HG02973 (cell line): ENCODE data around the gene AGXT2.
"Not testable (repeated sequence)": the region's sequence is repeated elsewhere in the genome, so short reads cannot be mapped to it uniquely, and the experiment has no call there.

Experiments
- ATAC-seq: cut with Tn5 transposase; IDR thresholded peaks from one replicate; pipeline ENCODE4 v1.9.1; 2021; ENCODE audit warnings: moderate library complexity; ENCODE audit not compliant: unreplicated experiment

The AGXT2 gene

DNA sequence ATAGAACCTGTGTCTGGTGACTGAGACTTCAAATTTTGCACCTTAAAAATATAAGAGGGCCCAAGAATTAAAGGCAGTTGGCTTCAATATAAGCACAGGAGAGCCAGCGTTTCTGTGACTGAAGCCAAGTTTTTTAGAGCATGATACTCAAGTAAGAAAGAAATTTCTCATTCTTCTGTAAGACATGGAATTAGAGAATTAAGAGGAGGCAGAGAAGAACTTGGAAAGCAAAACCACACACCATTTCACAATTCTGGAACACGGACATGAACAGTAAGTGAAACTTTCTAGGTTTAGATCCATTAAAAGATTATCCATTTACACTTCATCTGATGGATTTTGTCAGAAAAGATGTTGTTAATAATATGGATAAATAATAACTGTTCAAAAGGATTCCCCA, 8.9 kb upstream of the AGXT2 start:
- ATAC-seq = no peak

DNA sequence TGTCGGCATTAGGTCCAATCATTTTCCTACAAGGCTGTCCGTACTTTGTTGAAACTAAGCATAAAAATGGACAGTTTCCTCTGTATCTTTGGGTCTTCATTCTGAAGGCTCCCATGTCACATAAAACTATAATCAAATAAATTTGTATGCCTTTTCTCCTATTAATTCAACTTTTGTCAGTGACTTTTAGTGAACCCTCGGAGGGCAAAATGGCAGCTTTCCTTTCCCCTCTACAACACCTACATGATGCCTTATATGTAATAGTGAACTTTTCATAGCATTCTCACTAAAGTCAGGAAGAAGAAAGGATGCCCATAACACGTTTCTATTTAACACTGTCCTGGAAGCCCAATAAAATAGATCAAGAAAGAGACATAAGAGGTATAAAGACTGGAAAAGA, 5.1 kb upstream of the AGXT2 start:
- no peak for ATAC-seq

DNA sequence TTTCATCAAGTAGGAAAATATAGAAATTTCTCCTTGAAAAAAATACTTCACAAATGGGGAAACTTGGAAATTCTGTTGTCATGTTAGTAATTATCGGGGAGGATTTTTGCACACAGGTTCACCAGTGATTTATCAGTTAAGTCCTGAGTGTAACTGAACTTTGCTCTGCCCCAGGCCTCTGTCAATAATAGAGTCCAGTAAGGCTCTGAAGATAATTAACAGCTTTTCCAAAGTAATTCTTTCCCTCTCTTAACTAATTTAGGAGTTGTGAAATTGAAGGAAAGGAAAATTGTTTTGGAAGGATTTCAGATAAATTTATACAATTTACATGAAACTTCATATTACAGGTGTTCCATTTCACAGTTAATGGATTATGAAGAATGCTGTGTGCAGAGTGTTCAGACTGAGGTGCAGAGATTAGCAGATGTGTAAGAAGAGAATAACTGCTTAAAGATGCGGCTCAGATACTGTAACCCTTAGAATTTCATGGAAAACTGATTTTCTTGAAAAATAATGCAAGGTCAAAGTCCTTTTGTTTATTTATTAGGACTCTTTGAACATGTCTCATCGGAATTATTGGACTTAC, 2.9 kb upstream of the AGXT2 start:
- no peak for ATAC-seq

DNA sequence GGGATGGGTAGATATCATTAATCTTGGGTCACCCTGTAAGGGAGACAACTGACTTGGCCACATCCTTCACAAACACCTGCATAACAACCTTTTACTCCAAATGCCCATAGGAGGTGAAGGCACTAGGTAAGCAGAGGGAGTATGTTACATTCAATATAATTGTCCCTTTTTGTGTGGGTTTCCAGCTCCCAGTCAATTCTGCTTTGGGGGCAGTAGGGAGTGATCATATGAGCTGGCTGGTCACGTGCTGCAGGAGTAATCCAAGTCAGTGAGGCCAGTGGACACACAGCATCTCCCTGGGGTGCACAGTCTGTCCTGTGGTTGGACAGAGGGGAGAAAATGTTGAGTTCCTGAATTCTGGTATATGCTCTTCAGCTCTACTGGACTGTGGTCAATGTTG, 1.2 kb upstream of the AGXT2 start:
- no peak for ATAC-seq

DNA sequence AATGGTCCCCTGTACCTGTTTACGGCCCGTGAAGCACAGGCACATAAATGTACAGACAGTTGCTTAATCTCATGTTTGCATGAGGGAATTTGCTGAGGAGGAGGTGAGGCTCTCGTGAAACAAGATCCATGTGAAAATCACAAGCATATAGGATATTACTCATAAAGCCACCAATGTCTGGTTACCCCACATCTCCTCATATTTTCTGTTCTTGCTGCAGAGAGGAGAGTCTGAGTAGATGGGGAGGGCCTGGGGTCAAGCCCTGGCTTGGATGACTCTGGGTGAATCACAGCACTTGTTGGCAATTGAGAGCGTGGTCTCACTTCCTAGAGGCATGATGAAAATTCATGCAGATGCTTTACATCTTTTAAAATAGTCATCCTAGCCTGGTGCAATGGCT, 975 bp downstream of the AGXT2 start:
- ATAC-seq = no peak

DNA sequence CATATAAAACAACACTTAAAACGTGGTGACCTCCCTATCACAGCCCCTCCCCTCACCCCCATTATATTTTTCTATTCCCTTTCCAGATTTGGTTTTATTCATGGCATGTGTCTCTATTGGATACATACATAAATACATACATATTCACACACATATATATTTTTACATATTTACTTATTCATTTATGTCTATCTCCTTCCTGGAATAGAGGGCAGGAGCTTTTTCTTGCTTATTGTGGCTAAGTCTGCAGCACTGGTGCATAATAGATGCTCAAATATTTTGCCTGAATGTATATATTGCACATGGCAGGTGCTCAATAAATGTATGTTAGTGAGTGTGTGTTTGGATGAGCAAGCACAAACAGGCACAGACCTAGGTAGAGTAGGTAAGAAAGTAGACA, 2.5 kb downstream of the AGXT2 start:
- no peak for ATAC-seq

DNA sequence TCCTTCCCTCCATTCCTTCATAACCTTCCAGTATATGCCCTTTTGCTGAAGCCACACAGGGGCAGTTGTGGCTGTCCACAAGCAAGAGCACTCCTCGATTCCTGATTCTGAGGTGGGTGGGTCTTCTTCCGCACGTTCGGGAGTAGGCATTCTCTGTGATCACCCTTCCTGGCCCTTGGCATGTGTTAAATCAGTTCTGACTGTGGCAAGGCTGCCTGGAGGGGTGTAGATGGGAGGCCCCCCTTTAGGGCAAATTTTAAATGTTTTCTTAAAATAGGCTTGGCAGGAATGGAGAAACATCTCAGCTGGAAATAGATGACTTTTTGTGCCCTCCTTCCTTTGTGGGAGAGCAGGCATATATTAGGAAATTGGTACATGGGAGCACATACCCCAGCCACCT, 3.1 kb downstream of the AGXT2 start:
- no peak for ATAC-seq

DNA sequence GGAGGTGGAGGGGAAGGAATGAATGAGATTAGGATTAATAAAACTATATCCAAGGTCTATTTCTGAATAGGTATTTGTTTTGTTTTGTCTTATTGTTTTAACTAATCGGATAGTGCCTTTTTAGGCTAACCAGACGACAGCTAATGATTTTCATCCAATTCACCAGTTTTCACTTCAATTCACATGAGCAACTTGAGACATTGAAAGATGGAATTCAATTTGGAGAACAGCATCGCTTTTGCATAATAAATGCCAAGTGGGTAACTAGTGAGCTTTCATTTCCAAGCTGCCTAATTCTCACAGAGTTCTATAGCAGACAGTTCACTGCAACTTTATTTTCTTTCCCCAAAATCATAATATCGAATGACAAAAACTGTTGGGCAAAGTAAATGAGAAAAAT, 5.0 kb downstream of the AGXT2 start:
- ATAC-seq = no peak

DNA sequence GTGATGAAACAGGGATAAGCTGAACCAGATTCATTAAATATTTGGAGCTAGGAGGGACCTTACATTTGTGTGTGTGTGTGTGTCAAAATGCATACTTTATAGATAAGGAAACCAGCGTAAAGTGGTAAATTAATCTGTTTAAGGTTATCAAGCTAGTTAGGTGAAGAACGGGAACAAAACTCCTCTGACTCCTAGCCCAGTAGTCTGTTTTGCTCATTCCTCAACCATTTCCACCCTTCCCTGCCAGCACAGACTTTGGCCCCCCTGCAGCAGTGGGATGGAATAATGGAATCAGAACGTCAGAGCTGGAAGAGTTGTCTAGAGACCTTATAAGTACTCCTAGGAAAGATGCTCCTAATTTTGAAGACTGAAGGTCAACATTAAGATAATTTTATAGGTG, 6.5 kb downstream of the AGXT2 start:
- ATAC-seq = no peak

DNA sequence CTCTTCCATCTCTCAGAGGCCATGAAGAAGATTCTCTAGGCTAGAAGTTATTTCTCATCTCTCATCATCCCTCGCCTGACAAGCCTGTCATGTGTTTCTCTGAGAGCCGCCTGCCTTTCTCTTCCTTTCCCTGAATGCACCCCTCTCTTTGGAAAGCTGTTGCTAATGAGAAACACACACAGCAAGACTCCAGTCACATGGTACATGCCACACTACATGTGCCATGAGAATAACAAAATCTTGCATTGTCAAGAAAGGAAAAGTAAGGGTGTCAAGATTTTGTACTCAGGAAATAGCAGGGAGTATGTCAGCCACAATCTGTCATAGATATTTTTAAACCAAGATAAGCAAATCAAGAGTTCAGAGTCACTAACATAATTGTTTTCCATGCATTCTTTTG, 8.9 kb downstream of the AGXT2 start:
- ATAC-seq = no peak

DNA sequence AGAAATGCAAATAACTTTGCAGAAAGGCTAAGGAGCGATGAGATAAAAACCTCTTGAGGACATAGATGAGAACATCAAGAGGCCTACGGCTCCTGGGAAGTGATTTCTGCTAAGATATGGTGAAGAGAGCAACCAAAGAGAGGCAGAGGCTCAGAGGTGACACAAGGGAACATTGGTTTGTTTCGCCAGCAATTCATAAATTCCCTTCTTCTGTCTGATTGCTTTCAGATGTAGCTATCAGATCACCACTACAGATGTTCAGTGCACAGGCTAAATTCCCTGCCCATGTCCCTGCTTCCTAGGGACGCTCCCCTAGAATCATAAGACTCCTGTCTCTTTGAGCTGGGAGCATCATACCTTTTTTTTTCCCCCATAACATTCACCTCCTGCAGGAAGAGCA, 11.2 kb downstream of the AGXT2 start:
- ATAC-seq = no peak

DNA sequence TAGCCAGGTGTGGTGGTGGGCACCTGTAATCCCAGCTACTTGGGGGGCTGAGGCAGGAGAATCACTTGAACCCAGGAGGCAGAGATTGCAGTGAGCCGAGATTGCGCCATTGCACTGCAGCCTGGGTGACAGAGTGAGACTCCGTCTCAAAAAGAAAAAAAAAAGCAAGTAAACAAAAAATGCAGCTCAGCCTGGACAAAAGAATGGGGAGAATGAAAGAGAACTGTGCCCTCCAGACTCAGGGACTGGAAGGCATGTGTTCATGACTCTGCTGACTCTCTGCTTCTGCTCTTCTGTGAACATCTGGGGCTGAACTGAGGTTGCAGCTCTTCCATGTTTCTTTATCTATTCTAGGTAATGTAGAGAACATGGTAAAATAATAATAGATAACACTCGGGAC, 11.8 kb downstream of the AGXT2 start:
- not testable (repeated sequence) for ATAC-seq

DNA sequence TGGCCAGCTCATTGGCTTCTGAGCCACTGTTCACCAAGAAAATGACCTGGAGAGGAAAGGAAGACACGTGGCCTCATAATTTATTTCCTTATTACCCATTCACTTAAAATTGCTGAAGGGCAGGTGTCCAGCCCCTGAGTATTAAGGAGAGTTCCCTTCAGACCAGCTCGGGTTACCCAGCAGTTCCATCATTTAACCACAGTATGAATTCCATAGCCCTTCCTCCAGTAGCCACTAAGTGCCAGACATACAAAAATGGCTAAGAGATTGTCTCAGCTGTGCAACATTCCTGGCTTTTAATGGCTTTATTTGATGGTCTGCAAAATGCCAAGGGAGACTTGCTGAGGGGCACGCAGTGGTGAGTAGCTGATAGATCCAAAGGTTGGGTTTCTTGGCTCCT, 12.5 kb downstream of the AGXT2 start:
- ATAC-seq = no peak

DNA sequence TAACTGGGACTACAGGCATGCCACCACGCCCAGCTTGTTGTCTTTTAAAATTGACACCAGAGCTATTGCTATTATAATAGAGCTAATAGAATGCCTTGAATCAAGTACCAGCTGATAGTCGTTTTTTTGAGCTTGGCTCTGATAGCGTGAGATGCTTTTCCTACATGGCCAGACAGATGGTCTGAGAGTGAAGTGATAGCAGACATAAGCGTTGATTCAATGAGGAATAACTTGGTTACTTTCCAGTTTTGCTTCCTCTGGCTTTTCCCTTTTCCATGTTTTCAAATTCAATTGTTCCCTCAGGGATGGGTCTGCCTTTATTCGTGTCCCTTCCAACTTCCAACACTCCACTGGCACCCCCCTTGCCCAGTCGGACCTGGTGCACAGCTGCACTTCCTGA, 15.4 kb downstream of the AGXT2 start:
- ATAC-seq = no peak

DNA sequence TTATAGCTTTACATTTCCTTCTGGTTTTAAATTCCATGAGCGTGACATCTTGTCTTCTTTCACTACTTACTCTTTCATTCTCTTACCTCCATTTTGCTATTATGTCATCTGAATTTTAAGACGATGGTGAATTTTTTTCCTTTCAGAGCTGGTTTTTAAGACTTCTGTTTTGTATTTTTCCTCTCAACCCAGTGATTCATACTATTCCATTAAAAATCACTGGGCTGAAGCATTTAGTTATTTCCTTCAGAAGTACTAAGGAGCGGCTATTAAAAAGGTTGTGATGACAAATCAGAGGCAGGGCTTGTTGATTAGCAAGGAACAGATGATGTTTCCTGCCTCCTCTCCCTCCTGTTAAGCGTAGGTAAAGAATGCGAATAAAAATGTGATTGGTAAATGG, 16.5 kb downstream of the AGXT2 start:
- ATAC-seq = no peak

DNA sequence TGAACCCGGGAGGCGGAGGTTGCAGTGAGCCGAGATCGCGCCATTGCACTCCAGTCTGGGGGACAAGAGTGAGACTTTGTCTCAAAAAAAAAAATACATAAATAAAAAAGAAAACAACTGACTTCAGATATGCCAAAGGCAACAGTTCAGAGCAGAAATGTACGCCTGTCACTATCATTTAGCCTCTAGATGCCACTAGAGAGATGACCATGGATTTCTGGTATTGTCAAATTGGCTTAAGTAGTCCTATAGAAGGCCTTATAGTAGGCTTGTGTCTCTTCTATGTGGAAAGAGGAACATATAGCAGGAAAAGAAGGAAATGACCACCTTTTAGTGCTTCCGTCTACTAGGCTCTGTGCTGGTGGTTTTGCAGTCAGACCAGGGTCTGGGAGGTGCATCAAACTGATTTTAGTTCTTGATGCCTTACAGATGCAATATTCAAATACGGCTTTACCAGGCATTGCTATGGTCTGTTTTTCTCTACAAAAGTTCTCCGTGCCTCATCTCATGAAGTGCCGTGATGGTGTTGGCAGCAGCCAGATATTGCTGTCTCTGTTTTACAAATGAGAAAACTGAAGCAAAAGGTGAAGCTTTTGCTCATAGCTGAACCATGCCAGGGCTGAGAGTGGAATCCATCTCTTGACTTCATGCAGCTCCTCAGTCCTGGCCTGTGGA, 17.2 kb downstream of the AGXT2 start:
- no peak for ATAC-seq

DNA sequence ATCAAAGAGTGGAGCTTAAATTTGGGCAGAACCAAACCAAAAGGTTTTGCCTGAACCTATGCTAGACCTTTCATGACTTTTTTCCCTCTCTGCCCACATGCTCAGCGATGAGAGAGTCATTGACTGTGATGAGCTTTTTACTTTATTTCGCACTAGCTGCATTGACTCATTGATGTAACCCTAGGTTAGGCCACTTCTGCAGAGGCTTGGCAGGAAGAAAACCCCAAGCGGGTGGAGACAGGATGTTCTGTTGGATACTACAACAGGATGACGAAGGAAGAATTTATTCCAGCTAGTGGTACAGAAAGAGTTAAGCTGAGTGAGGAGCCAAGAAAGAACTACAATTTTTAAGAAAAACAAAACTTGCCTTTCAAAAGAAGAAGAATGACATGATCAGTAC, 18.4 kb downstream of the AGXT2 start:
- no peak for ATAC-seq

DNA sequence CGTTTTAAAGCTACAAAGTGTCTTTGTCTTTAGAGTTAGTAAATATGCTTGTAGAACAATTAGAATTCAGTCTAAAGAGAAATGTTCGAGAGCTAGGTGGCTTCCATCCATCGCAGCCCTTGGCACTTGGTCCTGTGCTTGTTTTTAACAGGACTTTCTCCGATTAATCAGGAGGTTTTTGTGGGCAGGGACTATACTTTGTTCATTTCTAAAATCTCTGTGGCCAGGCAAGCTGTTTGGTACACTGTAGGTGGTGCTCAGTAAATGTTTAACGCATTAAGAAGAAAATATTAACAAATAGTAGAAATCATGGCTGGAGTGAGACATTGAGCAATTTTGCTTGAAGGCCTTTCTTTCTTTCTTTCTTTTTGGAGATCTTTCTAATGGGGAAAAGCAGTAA, 20.8 kb downstream of the AGXT2 start:
- no peak for ATAC-seq

DNA sequence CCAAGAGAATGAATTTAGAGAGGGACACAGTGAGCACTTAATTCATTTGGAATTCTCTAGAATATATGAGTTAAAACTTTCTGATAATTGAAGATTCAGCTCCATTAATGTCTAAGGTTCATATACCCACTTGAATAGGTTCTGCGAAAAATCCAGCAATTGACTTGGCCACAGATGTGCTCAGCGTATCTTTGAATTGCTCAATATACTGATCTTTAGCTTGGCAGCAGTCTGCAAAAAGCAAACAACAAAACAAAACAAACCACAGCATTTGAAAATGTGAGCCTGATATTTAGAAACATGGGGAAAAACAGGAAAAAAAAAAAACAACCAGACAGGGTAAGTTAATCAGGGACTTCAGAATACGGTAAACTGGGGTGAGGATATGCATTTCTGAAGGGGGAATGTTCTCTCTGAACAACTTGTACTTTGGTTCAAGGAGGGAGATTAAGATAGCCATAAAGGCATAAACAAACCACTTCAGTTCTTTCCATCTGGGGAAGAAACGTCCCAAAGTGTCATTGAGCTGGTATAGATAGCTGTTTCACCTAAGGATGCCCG, 21.4 kb downstream of the AGXT2 start:
- ATAC-seq = no peak

DNA sequence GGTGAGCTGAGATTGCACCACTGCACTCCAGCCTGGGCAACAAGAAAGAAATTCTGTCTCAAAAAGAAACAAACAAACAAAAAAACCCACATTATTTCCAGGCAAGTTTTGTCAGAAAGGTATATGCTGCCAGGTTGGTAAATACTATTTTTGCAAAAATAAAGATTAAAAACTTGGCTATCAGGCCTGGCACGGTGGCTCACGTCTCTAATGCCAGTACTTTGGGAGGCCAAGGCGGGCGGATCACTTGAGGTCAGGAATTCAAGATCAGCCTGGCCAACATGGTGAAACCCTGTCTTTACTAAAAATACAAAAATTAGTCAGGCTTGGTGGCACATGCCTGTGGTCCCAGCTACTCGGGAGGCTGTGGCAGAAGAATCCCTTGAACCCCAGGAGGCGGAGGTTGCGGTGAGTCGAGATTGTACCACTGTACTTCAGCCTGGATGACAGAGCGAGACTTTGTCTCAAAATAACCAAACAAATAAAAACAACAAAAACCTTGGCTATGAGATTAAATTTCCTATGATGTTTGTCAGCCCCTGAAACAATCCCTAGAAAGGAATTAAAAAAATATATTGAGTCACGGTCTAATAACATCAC, 22.7 kb downstream of the AGXT2 start:
- no peak for ATAC-seq

DNA sequence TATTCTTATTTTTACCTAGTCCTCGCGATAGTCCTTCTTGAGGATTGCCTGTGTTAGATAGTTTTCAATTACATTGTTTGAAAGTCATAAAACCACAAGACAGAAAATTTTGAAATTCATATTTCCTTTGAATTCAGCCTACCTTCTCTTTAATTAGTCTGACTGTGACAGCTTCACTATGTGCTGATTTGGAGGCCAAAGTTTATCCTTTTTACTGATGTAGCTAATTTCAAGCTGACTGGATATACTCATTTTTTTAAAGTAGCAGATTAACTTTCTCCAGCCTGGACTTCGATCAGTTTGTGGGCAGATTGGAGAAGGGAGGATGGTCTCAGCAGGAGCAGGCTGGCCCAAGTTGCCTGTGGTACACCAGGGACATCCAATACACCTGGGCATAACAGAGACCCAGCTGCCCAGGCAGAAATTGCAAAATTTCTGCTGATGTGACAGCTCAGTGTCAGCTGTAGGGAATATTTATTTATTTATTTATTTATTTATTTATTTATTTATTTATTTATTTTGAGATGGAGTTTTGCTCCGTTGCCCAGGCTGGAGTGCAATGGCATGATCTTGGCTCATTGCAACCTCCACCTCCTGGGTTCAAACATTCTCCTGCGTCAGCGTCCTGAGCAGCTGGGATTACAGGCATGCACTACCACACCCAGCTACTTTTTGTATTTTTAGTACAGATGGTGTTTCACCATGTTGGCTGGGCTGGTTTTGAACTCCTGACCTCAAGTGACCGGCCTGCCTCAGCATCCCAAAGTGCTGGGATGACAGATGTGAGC, 24.2 kb downstream of the AGXT2 start:
- no peak for ATAC-seq
